ENCODE measurements around the gene PLD3.

The PLD3 gene

GRCh38 chr19:40360020-40360707 lies 11.7 kb downstream of the PLD3 start:
- peak overlapping the region; percentile 2 for H2BK120ac ChIP-seq (ENCODE audit: insufficient read depth, low read length, poor library complexity)
- H3K27ac ChIP-seq (ENCODE audit: low read depth, low read length) = peak overlapping the region; percentile 34
- DNase-seq = peak in 1 of 2 donors; percentile 14
- peak overlapping the region; percentile 8 for H4K91ac ChIP-seq (ENCODE audit: low read depth, low read length)
- no peak overlapping the region for H2AFZ ChIP-seq (ENCODE audit: insufficient read depth, low read length, poor library complexity)
- no peak overlapping the region for H4K12ac ChIP-seq (ENCODE audit: low read depth, low read length)
- no peak overlapping the region for H3K9ac ChIP-seq (ENCODE audit: low read length)
- no peak overlapping the region for H4K8ac ChIP-seq (ENCODE audit: low read depth, low read length)
- H3K4me2 ChIP-seq (ENCODE audit: low read length) = no peak overlapping the region
- peaks cover 1% of the 10 kb centered on the region for H3K79me2 ChIP-seq (ENCODE audit: control insufficient read depth, insufficient read depth, low read length, poor library complexity)
- peaks cover 21 to 26% of the 10 kb centered on the region in 2 experiments for H3K4me1 ChIP-seq (ENCODE audit: control insufficient read depth in 1 of 2, insufficient read depth in 2 of 2, low read length in 2 of 2)
- H3K18ac ChIP-seq (ENCODE audit: low read length) = no peak overlapping the region
- H3K4ac ChIP-seq (ENCODE audit: low read depth, low read length) = no peak overlapping the region
- WGBS (ENCODE audit: extremely low coverage, insufficient coverage, insufficient read length) = no CpG with 5 or more reads among the region's 13 CpGs
- no peak overlapping the region for H2AK5ac ChIP-seq (ENCODE audit: low read length)
- H2BK5ac ChIP-seq (ENCODE audit: low read depth, low read length, poor library complexity) = no peak overlapping the region
- no peaks in the 10 kb centered on the region for H3K27me3 ChIP-seq (ENCODE audit: insufficient read depth, low read length)
- no peak overlapping the region for H3K14ac ChIP-seq (ENCODE audit: low read length)
- H3K23ac ChIP-seq (ENCODE audit: low read length) = no peak overlapping the region
- H3K9me3 ChIP-seq (ENCODE audit: insufficient read depth, low read depth, low read length) = no peaks in the 10 kb centered on the region
- peaks cover 12% of the 10 kb centered on the region for H3K79me1 ChIP-seq (ENCODE audit: low read length)
- H3K4me3 ChIP-seq (ENCODE audit: low read depth, low read length) = no peak overlapping the region
- H2BK12ac ChIP-seq (ENCODE audit: low read length) = no peak overlapping the region
- peaks cover 0 to 2% of the 10 kb centered on the region in 2 experiments for H3K36me3 ChIP-seq (ENCODE audit: control insufficient read depth in 1 of 2, insufficient read depth in 2 of 2, low read length in 2 of 2)

- peaks cover 0 to 2% of the 10 kb centered on the region in 2 experiments for H3K36me3 ChIP-seq (ENCODE audit: control insufficient read depth in 1 of 2, insufficient read depth in 2 of 2, low read length in 2 of 2)
- H3K4me3 ChIP-seq (ENCODE audit: low read depth, low read length) = no peak overlapping the region
- no peak overlapping the region for H2AFZ ChIP-seq (ENCODE audit: insufficient read depth, low read length, poor library complexity)
- WGBS (ENCODE audit: extremely low coverage, insufficient coverage, insufficient read length) = no CpG with 5 or more reads among the region's 12 CpGs
- no peaks in the 10 kb centered on the region for H3K27me3 ChIP-seq (ENCODE audit: insufficient read depth, low read length)
- H3K9me3 ChIP-seq (ENCODE audit: insufficient read depth, low read depth, low read length) = no peaks in the 10 kb centered on the region
- no peak overlapping the region for H2BK12ac ChIP-seq (ENCODE audit: low read length)
- peak overlapping the region; percentile 10 for H4K8ac ChIP-seq (ENCODE audit: low read depth, low read length)
- H3K4me1 ChIP-seq (ENCODE audit: control insufficient read depth in 1 of 2, insufficient read depth in 2 of 2, low read length in 2 of 2) = peaks cover 21 to 26% of the 10 kb centered on the region in 2 experiments
- H2BK120ac ChIP-seq (ENCODE audit: insufficient read depth, low read length, poor library complexity) = no peak overlapping the region
- peak overlapping the region; percentile 42 for H2BK5ac ChIP-seq (ENCODE audit: low read depth, low read length, poor library complexity)
- peaks cover 1% of the 10 kb centered on the region for H3K79me2 ChIP-seq (ENCODE audit: control insufficient read depth, insufficient read depth, low read length, poor library complexity)
- peak overlapping the region; percentile 58 for H3K27ac ChIP-seq (ENCODE audit: low read depth, low read length)
- H2AK5ac ChIP-seq (ENCODE audit: low read length) = no peak overlapping the region
- peak overlapping the region; percentile 42 for H3K18ac ChIP-seq (ENCODE audit: low read length)
- DNase-seq = peak; percentile 70 to 85
- no peak overlapping the region for H3K23ac ChIP-seq (ENCODE audit: low read length)
- H3K14ac ChIP-seq (ENCODE audit: low read length) = peak overlapping the region; percentile 16
- H3K4ac ChIP-seq (ENCODE audit: low read depth, low read length) = no peak overlapping the region
- H4K91ac ChIP-seq (ENCODE audit: low read depth, low read length) = peak overlapping the region; percentile 49
- H3K79me1 ChIP-seq (ENCODE audit: low read length) = peaks cover 13% of the 10 kb centered on the region
- H3K4me2 ChIP-seq (ENCODE audit: low read length) = no peak overlapping the region
- H3K9ac ChIP-seq (ENCODE audit: low read length) = no peak overlapping the region
- peak overlapping the region; percentile 23 for H4K12ac ChIP-seq (ENCODE audit: low read depth, low read length)
Measured at GRCh38 chr19:40360708-40361241, 12.3 kb downstream of the PLD3 start.

GRCh38 chr19:40362160-40362559 lies 13.7 kb downstream of the PLD3 start:
- no CpG with 5 or more reads among the region's 3 CpGs for WGBS (ENCODE audit: extremely low coverage, insufficient coverage, insufficient read length)

GRCh38 chr19:40363069-40363468 lies 14.6 kb downstream of the PLD3 start:
- Histone ChIP-seq H4K91ac (ENCODE audit: low read depth, low read length) (peak overlapping the region; percentile 26), H3K14ac (ENCODE audit: low read length) (no peak overlapping the region), H4K8ac (ENCODE audit: low read depth, low read length) (no peak overlapping the region), H2BK5ac (ENCODE audit: low read depth, low read length, poor library complexity) (peak overlapping the region; percentile 21), H2AK5ac (ENCODE audit: low read length) (no peak overlapping the region), H3K36me3 (ENCODE audit: control insufficient read depth in 1 of 2, insufficient read depth in 2 of 2, low read length in 2 of 2) (peaks cover 11 to 12% of the 10 kb centered on the region in 2 experiments), H3K79me1 (ENCODE audit: low read length) (peaks cover 26% of the 10 kb centered on the region), H3K79me2 (ENCODE audit: control insufficient read depth, insufficient read depth, low read length, poor library complexity) (peaks cover 13% of the 10 kb centered on the region), H3K4me3 (ENCODE audit: low read depth, low read length) (no peak overlapping the region), H3K23ac (ENCODE audit: low read length) (no peak overlapping the region), H4K12ac (ENCODE audit: low read depth, low read length) (no peak overlapping the region), H3K18ac (ENCODE audit: low read length) (peak overlapping the region; percentile 11), H2AFZ (ENCODE audit: insufficient read depth, low read length, poor library complexity) (no peak overlapping the region), H3K27ac (ENCODE audit: low read depth, low read length) (peak overlapping the region; percentile 73), H3K27me3 (ENCODE audit: insufficient read depth, low read length) (no peaks in the 10 kb centered on the region), H3K4me1 (ENCODE audit: control insufficient read depth in 1 of 2, insufficient read depth in 2 of 2, low read length in 2 of 2) (peaks cover 27 to 40% of the 10 kb centered on the region in 2 experiments), H3K9me3 (ENCODE audit: insufficient read depth, low read depth, low read length) (no peaks in the 10 kb centered on the region), H3K4me2 (ENCODE audit: low read length) (no peak overlapping the region), H3K9ac (ENCODE audit: low read length) (no peak overlapping the region), H2BK12ac (ENCODE audit: low read length) (peak overlapping the region; percentile 42), H3K4ac (ENCODE audit: low read depth, low read length) (no peak overlapping the region), H2BK120ac (ENCODE audit: insufficient read depth, low read length, poor library complexity) (no peak overlapping the region)
- DNase-seq = no peak
- WGBS (ENCODE audit: extremely low coverage, insufficient coverage, insufficient read length) = no CpG with 5 or more reads among the region's 5 CpGs

More at GRCh38 chr19:40362160-40362559, 13.7 kb downstream of the PLD3 start:
- Histone ChIP-seq H2BK5ac (ENCODE audit: low read depth, low read length, poor library complexity) (peak overlapping the region; percentile 9), H2BK120ac (ENCODE audit: insufficient read depth, low read length, poor library complexity) (peak overlapping the region; percentile 36), H3K27ac (ENCODE audit: low read depth, low read length) (peak overlapping the region; percentile 14), H4K8ac (ENCODE audit: low read depth, low read length) (no peak overlapping the region), H3K79me1 (ENCODE audit: low read length) (peaks cover 25% of the 10 kb centered on the region), H3K9ac (ENCODE audit: low read length) (no peak overlapping the region), H3K79me2 (ENCODE audit: control insufficient read depth, insufficient read depth, low read length, poor library complexity) (peaks cover 9% of the 10 kb centered on the region), H3K9me3 (ENCODE audit: insufficient read depth, low read depth, low read length) (no peaks in the 10 kb centered on the region), H3K23ac (ENCODE audit: low read length) (no peak overlapping the region), H3K36me3 (ENCODE audit: control insufficient read depth in 1 of 2, insufficient read depth in 2 of 2, low read length in 2 of 2) (peaks cover 2 to 3% of the 10 kb centered on the region in 2 experiments), H3K4me2 (ENCODE audit: low read length) (no peak overlapping the region), H2AK5ac (ENCODE audit: low read length) (no peak overlapping the region), H3K14ac (ENCODE audit: low read length) (no peak overlapping the region), H2AFZ (ENCODE audit: insufficient read depth, low read length, poor library complexity) (no peak overlapping the region), H3K4me3 (ENCODE audit: low read depth, low read length) (no peak overlapping the region), H3K27me3 (ENCODE audit: insufficient read depth, low read length) (no peaks in the 10 kb centered on the region), H3K4ac (ENCODE audit: low read depth, low read length) (no peak overlapping the region), H2BK12ac (ENCODE audit: low read length) (no peak overlapping the region), H3K4me1 (ENCODE audit: control insufficient read depth in 1 of 2, insufficient read depth in 2 of 2, low read length in 2 of 2) (peaks cover 24 to 35% of the 10 kb centered on the region in 2 experiments), H4K12ac (ENCODE audit: low read depth, low read length) (no peak overlapping the region), H3K18ac (ENCODE audit: low read length) (no peak overlapping the region), H4K91ac (ENCODE audit: low read depth, low read length) (peak overlapping the region; percentile 33)
- DNase-seq = no peak

Measured in trophoblast cell (in vitro differentiated cells and primary cell).